Activated CD8-positive, alpha-beta memory T cell treated with anti-CD3 and anti-CD28 coated beads, Interleukin-2, amount 10 ng/mL, durations not matched to agents 7 days and 5 days (primary cell): Measurements from ENCODE around the gene BTNL2. TPM values are rescaled to one million over a fixed set of nuclear protein-coding genes. Genes with fewer than 3 reads are reported as not detected.
"Not testable (repeated sequence)": the region's sequence is repeated elsewhere in the genome, so short reads cannot be mapped to it uniquely, and the experiment has no call there.

Experiments used
- ATAC-seq: fragments of 150-1000 bp; cut with Tn5 transposase; one replicate; pipeline ENCODE4 v1.10.0; 2021; ENCODE audit warnings: moderate library complexity
- CTCF ChIA-PET: fragments of 350-600 bp; sonication (Branson Sonifier 250); formaldehyde crosslinking; loops from one replicate; lab custom pipeline; 2021; ENCODE audit warnings: antibody characterized with exemption; lab: Charles Lee
- DNase-seq: peaks from one replicate; pipeline ENCODE4 v3.0.0-alpha.2; 2020
- H3K27ac Mint-ChIP-seq: one replicate; pipeline ENCODE4 v1.8.0; 2021; ENCODE audit warnings: mild to moderate bottlenecking, mixed read lengths
- H3K27me3 Mint-ChIP-seq: one replicate; pipeline ENCODE4 v1.8.0; 2021; ENCODE audit warnings: mixed read lengths
- H3K36me3 Mint-ChIP-seq: one replicate; pipeline ENCODE4 v1.8.0; 2021; ENCODE audit warnings: mild to moderate bottlenecking, mixed read lengths
- H3K4me1 Mint-ChIP-seq: one replicate; pipeline ENCODE4 v1.8.0; 2021; ENCODE audit warnings: mixed read lengths
- H3K4me3 Mint-ChIP-seq: one replicate; pipeline ENCODE4 v1.8.0; 2021; ENCODE audit warnings: mild to moderate bottlenecking, moderate library complexity, mixed read lengths
- H3K9me3 Mint-ChIP-seq: one replicate; pipeline ENCODE4 v1.8.0; 2022; ENCODE audit warnings: low read depth, mixed read lengths
- total RNA-seq, 2 experiments: library from RNA; stranded (reverse); gene quantifications; one replicate each; pipeline ENCODE4 v1.2.3, GENCODE V29; 2021

BTNL2 gene
- total RNA-seq, 2 experiments from 2014 or later: not detected

DNA sequence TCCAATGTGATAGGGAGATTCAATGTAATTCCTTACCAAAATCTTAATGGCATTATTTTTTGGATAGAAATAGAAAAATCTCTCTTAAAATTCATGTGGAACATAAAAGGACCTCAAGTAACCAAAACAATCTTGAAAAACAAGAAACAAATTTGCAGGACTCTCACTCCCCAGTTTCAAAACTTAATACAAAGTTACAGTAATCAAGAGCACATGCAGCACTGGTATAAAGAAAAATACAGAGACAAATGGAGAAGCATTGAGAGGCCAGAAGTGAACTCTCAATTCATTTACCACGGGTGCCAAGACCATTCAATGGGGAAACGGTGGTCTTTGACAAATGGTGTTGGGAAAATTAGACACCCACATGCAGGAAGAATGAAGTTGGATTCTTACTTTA is 27.4 kb downstream of the BTNL2 start:
- Mint-ChIP-seq H3K36me3 (no peaks in the 10 kb centered on the region), H3K27me3 (peaks cover 44% of the 10 kb centered on the region), H3K4me3 (no peak overlapping the region), H3K27ac (no peak overlapping the region), H3K4me1 (no peaks in the 10 kb centered on the region), H3K9me3 (no peaks in the 10 kb centered on the region)
- CTCF ChIA-PET: no interaction called here
- DNase-seq: no peak
- ATAC-seq: no peak

DNA sequence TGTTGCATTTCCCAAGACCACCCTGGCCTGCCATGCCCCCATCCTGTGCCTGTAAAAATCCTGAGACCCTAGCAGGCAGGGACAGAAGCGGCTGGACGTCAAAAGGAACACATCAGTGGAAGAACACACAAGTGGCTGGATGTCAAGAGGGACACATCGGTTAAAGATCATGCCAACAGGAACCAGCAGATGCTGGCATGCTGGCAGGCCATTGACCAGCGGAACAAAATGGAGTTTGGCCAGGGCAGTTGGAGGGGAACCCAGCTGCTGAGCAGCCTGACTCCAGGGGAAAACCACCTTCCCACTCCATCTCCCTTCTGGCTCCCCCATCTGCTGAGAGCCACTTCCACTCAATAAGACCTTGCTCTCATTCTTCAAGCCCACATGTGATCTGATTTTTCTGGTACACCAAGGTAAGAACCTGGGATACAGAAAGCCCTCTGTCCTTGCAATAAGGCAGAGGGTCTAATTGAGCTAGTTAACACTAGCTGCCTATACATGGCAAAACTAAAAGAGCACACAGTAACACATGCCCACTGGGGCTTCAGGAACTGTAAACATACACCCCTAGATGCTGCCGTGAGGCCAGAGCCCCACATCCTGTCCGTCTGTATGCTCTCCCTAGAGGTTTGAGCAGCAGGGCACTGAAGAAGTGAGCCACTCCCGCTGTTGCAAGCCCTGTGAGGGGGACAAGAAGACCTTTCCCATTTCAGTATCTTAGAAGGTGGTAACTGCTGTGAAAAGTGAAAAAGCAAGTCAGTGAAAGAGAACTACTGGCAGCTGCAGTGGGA is 31.0 kb downstream of the BTNL2 start:
- Mint-ChIP-seq H3K36me3 (no peaks in the 10 kb centered on the region), H3K27ac (no peak overlapping the region), H3K9me3 (no peaks in the 10 kb centered on the region), H3K4me1 (no peaks in the 10 kb centered on the region), H3K4me3 (no peak overlapping the region), H3K27me3 (peaks cover 48% of the 10 kb centered on the region)
- ATAC-seq (no peak), DNase-seq (no peak)
- CTCF ChIA-PET: no interaction called here

DNA sequence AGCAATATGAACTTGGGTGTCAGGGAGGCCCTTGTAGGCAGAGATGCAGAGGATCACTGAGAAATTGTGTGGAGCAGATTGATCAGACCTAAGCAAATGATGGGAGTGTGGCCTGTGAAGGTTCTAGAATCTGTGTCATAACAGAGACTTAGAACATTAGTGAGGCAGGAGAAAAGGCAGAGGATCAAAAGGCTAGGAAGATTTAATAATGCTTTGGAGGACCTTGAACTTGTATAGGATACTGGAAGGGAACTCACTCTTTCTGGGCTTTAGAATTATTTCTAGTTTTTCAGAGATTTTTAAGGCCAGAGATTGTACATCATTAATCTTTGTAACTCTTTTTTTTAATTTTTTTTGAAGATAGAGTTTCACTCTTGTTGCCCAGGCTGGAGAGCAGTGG is 35.2 kb downstream of the BTNL2 start, which contains the start of gene TSBP1:
TSS of gene TSBP1 (minus strand) at position 101 of the 400 bp plus-strand sequence. CDS start 197 bp downstream, outside the sequence.
- DNase-seq (no peak), ATAC-seq (no peak)
- no peaks in the 10 kb centered on the region for H3K9me3 Mint-ChIP-seq
- peaks cover 2% of the 10 kb centered on the region for H3K4me1 Mint-ChIP-seq
- peaks cover 43% of the 10 kb centered on the region for H3K27me3 Mint-ChIP-seq
- H3K4me3 Mint-ChIP-seq: no peak within 1 kb of the TSS
- no peaks in the 10 kb centered on the region for H3K36me3 Mint-ChIP-seq
- CTCF ChIA-PET: no interaction called here
- no peak within 1 kb of the TSS for H3K27ac Mint-ChIP-seq

DNA sequence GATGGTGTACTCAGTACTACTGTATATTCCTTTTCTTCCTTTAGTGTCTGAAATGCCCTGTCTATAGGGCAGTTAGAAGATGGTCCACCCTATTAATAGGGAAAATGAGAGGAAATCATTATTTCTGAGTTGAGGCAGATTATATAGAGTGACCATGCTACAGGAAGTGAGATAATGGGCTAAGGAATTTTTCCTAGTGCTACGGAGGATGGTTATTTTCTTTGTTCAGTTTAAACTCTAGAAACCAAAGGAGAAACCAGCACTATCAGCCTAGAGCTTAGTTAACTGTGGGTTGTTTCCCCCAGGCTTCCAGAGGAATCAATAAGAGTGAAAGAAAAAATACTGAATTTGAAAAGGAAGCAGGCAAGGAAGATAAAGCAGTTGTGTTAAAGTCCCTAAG is 35.8 kb downstream of the BTNL2 start:
- H3K4me1 Mint-ChIP-seq: peaks cover 2% of the 10 kb centered on the region
- H3K36me3 Mint-ChIP-seq: no peaks in the 10 kb centered on the region
- no peak overlapping the region for H3K27ac Mint-ChIP-seq
- DNase-seq: no peak
- no peaks in the 10 kb centered on the region for H3K9me3 Mint-ChIP-seq
- H3K4me3 Mint-ChIP-seq: no peak overlapping the region
- CTCF ChIA-PET: no interaction called here
- ATAC-seq: no peak
- H3K27me3 Mint-ChIP-seq: peaks cover 41% of the 10 kb centered on the region

DNA sequence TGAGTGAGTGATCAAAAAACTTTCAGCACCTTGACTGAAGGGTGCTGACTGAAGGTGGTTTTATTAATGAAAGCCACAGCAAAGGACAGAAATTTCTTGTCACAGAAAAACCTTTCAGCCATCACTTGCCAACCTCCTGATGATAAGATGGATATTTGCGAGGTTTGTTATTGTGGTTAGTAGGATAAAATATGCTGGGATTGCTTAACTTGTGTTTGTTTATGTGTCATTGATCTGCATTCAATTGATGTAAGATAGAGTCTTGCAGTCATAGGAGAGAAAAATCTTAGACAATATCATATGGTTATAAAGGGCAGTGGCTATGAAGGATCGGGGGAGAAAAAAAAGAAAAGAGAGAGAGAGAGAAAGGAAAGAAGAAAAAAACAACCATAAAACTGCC is 36.5 kb downstream of the BTNL2 start:
- H3K27ac Mint-ChIP-seq: no peak overlapping the region
- DNase-seq (no peak), ATAC-seq (no peak)
- H3K27me3 Mint-ChIP-seq: peaks cover 44% of the 10 kb centered on the region
- CTCF ChIA-PET: no interaction called here
- H3K9me3 Mint-ChIP-seq: no peaks in the 10 kb centered on the region
- no peaks in the 10 kb centered on the region for H3K36me3 Mint-ChIP-seq
- H3K4me1 Mint-ChIP-seq: peaks cover 2% of the 10 kb centered on the region
- H3K4me3 Mint-ChIP-seq: no peak overlapping the region

DNA sequence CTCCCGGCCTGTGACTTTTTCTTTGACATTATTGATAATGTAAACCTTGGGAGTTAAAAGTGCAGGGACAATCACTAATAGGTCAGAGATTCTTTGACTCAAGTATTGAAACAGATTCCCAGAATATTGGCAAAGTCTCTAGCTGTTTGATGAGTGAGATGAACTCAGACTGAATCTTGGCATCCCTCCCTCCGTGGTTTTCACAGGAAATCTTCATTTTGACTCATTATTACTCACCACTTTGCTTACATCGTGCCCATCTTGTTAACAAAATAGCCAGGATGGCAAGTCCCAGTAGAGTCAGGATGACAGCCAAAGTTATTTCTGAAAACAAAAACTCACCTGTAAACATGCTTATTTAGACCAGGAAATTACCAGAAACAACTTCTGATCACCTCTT is 37.3 kb downstream of the BTNL2 start:
- no peaks in the 10 kb centered on the region for H3K36me3 Mint-ChIP-seq
- H3K9me3 Mint-ChIP-seq: no peaks in the 10 kb centered on the region
- no peak overlapping the region for H3K4me3 Mint-ChIP-seq
- DNase-seq (no peak), ATAC-seq (no peak)
- CTCF ChIA-PET: no interaction called here
- peaks cover 2% of the 10 kb centered on the region for H3K4me1 Mint-ChIP-seq
- peaks cover 52% of the 10 kb centered on the region for H3K27me3 Mint-ChIP-seq
- no peak overlapping the region for H3K27ac Mint-ChIP-seq

DNA sequence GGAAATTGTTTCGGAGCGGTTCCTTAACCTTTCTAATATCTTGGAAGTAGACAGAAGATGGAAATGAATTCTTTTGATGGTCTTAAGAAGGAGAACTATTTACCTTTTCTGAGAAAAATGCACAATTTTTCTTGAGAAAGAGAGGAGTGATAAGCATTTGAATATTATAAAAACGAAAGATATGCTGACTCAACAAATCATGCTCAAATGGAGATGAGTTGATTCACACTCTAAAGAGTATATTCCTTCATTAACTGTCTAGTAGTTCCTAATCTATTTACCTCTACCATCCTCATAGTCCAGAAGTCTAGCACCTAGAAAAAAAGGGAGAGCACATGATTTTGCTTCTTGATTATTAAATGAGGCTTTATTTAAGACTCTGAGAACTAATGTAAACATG is 39.3 kb downstream of the BTNL2 start:
- Mint-ChIP-seq H3K9me3 (no peaks in the 10 kb centered on the region), H3K4me1 (peaks cover 2% of the 10 kb centered on the region), H3K27me3 (peaks cover 55% of the 10 kb centered on the region), H3K4me3 (no peak overlapping the region), H3K36me3 (no peaks in the 10 kb centered on the region), H3K27ac (no peak overlapping the region)
- DNase-seq (no peak), ATAC-seq (no peak)
- CTCF ChIA-PET: interaction anchor here (1.0 kb wide), 1 partner anchor 21 kb away, joined by 3 read pairs; no protein-coding TSS in a partner anchor

DNA sequence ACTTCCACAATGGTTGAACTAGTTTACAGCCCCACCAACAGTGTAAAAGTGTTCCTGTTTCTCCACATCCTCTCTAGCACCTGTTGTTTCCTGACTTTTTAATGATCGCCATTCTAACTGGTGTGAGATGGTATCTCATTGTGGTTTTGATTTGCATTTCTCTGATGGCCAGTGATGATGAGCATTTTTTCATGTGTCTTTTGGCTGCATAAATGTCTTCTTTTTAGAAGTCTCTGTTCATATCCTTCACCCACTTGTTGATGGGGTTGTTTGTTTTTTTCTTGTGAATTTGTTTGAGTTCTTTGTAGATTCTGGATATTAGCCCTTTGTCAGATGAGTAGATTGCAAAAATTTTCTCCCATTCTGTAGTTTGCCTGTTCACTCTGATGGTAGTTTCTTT is 47.8 kb downstream of the BTNL2 start:
- H3K27me3 Mint-ChIP-seq: peaks cover 32% of the 10 kb centered on the region
- H3K27ac Mint-ChIP-seq, H3K4me3 Mint-ChIP-seq, CTCF ChIA-PET, DNase-seq, H3K36me3 Mint-ChIP-seq, ATAC-seq, H3K4me1 Mint-ChIP-seq, H3K9me3 Mint-ChIP-seq: not testable (repeated sequence)

DNA sequence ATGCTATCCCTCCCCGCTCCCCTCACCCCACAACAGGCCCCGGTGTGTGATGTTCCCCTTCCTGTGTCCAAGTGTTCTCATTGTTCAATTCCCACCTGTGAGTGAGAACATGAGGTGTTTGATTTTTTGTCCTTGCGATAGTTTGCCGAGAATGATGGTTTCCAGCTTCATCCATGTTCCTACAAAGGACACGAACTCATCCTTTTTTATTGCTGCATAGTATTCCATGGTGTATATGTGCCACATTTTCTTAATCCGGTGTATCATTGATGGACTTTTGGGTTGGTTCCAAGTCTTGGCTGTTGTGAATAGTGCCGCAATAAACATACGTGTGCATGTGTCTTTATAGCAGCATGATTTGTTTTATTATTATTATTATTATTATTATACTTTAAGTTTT is 48.4 kb downstream of the BTNL2 start:
- DNase-seq, H3K4me1 Mint-ChIP-seq, ATAC-seq, H3K4me3 Mint-ChIP-seq, CTCF ChIA-PET, H3K27ac Mint-ChIP-seq, H3K36me3 Mint-ChIP-seq, H3K9me3 Mint-ChIP-seq: not testable (repeated sequence)
- H3K27me3 Mint-ChIP-seq: peaks cover 30% of the 10 kb centered on the region

DNA sequence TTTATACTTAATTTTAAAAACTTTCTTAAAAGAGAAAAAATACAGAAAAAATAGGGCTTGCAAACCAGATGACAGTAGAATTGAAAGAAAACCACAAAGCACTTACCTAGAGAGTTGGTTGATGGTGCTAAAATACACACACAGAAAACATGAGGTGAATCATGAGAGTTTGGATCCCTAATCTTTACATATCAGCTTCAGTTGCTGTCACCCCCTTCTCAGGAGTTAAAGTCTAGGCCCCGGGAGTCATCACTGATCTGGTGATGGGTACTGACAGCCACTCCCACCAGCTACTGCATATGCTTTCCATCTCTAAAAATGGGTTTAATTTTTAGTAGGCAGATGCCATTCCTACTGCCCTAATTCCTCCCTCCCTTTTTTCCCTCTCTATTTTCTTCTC is 52.0 kb downstream of the BTNL2 start:
- no peak for DNase-seq
- H3K36me3 Mint-ChIP-seq: no peaks in the 10 kb centered on the region
- ATAC-seq: no peak
- no peak overlapping the region for H3K27ac Mint-ChIP-seq
- CTCF ChIA-PET: no interaction called here
- H3K4me1 Mint-ChIP-seq: no peaks in the 10 kb centered on the region
- H3K4me3 Mint-ChIP-seq: no peak overlapping the region
- H3K27me3 Mint-ChIP-seq: peaks cover 35% of the 10 kb centered on the region
- no peaks in the 10 kb centered on the region for H3K9me3 Mint-ChIP-seq

DNA sequence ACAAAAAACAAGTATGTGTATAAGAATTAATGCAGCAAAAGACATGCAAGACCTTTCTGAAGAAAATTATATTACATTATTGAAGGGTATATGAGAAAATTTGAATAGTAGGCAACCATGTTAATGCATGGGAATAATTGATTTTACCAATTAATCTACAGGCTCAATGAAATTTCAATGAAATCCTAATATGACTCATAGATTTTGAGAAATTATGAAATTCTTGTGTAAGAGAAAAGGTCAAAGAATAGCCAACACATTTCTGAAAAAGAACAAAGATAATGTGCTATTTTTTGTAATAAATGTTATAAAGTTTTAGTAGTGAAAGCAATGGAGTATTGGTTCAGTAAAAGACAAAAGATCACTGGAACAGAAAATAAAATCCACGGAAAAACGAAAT is 53.6 kb downstream of the BTNL2 start:
- Mint-ChIP-seq H3K36me3 (no peaks in the 10 kb centered on the region), H3K4me1 (no peaks in the 10 kb centered on the region), H3K9me3 (no peaks in the 10 kb centered on the region), H3K4me3 (no peak overlapping the region), H3K27me3 (peaks cover 46% of the 10 kb centered on the region), H3K27ac (no peak overlapping the region)
- CTCF ChIA-PET: no interaction called here
- DNase-seq: no peak
- ATAC-seq: no peak

Other genes with a start within 250 kb of the BTNL2 start
- gene EGFL8, start 242.6 kb downstream of the BTNL2 start, total RNA-seq: 10 to 100 TPM; 11.4 to 13.1 TPM
- 10 to 100 TPM; 37.5 to 38.6 TPM for gene AGPAT1, start 231.1 kb downstream of the BTNL2 start, total RNA-seq
- 10 to 100 TPM; 41.0 to 51.9 TPM for gene RNF5, start 228.8 kb downstream of the BTNL2 start, total RNA-seq
- gene AGER, start 222.9 kb downstream of the BTNL2 start, total RNA-seq: 10 to 100 TPM; 20.7 to 22.0 TPM
- 10 to 100 TPM; 60.0 to 61.6 TPM for gene PBX2, start 217.0 kb downstream of the BTNL2 start, total RNA-seq
- 100 to 1,000 TPM; 171 to 196 TPM for gene GPSM3, start 214.5 kb downstream of the BTNL2 start, total RNA-seq
- under 1 TPM; 0.61 to 0.88 TPM for gene NOTCH4, start 183.1 kb downstream of the BTNL2 start, total RNA-seq
- gene TSBP1, start 35.3 kb downstream of the BTNL2 start, total RNA-seq: not detected
- 100 to 1,000 TPM; 311 to 313 TPM for gene HLA-DRA, start 32.7 kb upstream of the BTNL2 start, total RNA-seq
- gene HLA-DRB5, start 123.1 kb upstream of the BTNL2 start, total RNA-seq: 1 to 10 TPM; 2.9 to 5.3 TPM
- gene HLA-DRB1, start 182.7 kb upstream of the BTNL2 start, total RNA-seq: 100 to 1,000 TPM; 189 to 228 TPM
- 100 to 1,000 TPM in 1 of 2 experiments, 10 to 100 TPM in 1; 74.4 to 143 TPM for gene HLA-DQA1, start 230.2 kb upstream of the BTNL2 start, total RNA-seq